Skeletal muscle cell (primary cell): ENCODE data around the gene L3MBTL1.
"Not testable (repeated sequence)": the region's sequence is repeated elsewhere in the genome, so short reads cannot be mapped to it uniquely, and the experiment has no call there.

Experiments
- DNase-seq: peaks from one replicate; pipeline ENCODE4 v3.0.0-alpha.2; 2010; ENCODE audit warnings: low read depth
- H3K4me3 ChIP-seq: 2 replicates; pipeline ENCODE4 v1.5.1; 2011; ENCODE audit warnings: low read depth, mild to moderate bottlenecking, control low read depth, low read length, moderate library complexity

L3MBTL1 gene

DNA sequence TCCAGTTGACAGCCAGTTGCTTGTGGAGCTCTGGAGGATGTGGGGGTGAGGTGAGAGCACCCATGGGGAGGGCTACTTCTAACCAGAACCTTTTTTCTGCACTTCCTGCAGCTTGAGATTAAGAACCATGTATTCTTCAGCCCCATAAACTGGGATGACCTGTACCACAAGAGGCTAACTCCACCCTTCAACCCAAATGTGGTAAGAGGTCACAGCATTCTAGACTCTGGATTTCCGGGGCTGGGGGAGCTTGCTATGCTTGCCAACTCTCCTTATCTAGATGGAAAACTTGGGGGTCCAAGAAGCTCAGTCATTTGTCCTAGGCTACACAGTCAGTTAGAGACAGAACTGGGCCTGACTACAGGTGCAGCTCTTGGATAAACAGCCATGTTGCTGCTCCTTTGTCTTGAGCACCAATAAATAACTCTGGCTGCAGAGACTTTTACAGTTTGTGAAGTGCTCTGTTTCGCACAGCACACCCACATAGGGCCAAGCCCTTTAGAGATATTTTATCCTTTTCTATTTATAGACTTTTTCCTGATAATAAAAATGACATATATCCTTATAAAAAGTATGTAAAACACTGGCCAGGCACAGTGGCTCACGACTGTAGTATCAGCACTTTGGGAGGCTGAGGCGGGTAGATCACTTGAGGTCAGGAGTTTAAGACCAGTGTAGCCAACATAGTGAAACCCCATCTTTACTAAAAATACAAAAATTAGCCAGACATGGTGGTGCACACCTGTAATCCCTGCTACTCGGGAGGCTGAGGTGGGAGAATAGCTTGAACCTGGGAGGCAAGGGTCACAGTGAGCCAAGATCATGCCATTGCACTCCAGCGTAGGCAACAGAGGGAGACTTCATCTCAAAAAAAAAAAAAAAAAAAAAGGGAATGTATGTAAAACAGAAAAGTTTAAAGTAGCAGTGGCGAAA lies 72.6 kb downstream of the L3MBTL1 start:
- DNase-seq: no peak
- H3K4me3 ChIP-seq: no peak overlapping the region

DNA sequence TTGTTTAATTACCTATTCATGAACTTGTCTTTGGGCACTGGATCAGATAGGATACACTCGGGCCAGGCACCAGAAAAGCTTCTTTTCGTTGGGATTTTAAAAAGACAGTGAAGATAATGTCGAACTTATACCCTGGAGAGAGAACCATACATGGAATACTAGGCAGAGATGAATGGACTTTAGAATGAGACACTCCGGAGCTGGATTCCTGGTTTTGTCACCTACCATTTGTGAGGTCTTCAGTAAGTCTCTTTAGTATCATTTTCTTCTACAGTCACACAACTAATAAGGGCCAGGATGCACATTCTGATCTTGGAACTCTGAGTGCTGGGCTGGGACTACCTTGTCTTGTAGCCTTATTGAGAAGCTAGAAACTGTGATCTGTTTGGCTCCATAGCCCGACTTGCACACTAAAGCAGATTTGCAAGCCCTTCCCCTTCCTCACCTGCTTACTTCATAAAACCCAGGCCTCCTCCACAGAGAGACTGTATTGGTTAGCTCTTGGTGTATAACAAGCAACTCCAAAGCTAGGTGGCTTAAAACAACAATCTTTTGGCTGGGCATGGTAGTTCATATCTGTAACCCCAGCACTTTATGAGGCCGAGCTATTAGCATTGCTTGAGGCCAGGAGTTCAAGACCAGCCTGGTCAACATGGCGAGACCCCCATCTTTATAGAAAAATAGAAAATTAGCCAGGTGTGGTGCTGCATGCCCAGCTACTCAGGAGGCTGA lies 75.8 kb downstream of the L3MBTL1 start:
- DNase-seq: no peak
- H3K4me3 ChIP-seq: no peak overlapping the region

DNA sequence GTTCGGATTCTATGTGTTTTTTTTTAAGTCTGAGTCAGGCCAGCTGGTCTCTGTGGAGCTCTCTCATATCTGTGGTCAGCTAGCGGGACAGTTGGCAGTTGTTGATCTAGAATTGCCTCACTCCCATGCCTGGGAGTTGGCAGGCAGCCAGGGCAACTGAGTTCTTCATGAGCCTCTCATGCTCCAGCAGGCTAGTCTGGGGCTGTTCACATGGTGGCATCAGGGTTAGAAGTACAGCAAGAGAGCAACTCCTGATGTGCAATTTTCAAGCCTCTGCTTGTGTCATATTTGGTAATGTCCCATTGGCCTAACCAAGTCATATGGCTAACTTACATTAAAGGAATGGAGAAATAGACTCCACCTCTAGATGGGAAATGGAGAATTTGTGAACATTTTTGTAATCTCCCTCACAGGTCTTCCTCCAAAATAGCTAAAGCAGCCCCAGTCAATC lies 76.5 kb downstream of the L3MBTL1 start:
- no peak overlapping the region for H3K4me3 ChIP-seq
- DNase-seq: peak; percentile 98

DNA sequence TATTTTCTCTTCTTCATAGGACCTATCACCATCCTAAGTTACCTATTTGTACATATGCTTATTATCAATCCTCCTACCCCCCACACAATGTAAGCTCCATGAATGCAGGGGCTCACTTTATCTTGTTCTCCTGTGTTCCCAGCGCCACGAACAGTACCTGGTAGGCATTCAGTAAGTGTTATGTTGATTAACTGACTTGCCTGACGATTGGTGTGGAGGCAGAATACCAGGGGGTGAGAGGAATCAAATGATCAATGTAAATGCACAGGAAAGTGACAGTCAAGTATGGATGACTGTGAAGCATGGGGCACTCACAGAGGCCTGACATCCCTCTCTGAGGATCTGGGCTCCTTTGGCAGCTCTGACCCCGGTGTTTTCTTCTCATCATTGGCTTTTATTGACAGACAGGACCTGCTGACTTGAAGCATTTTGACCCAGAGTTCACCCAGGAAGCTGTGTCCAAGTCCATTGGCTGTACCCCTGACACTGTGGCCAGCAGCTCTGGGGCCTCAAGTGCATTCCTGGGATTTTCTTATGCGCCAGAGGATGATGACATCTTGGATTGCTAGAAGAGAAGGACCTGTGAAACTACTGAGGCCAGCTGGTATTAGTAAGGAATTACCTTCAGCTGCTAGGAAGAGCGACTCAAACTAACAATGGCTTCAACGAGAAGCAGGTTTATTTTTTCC lies 77.1 kb downstream of the L3MBTL1 start:
- peak; percentile 64 for DNase-seq
- no peak overlapping the region for H3K4me3 ChIP-seq

DNA sequence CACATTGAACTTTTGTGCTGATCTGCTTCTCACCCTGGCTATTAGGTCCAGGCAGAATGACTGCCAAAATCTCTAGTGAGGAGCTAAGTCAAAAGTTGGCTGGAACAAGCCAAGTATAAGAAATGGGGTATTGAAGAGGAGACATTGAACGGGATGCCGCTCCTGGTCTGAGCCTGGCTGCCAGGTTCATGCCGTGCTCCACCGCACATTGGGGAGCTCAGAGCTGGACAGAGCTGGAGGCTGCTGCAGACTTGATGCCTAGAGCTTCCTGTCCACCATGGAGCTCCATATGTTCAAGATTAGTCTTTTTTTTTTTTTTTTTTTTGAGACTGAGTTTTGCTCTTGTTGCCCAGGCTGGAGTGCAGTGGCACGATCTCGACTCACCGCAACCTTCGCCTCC lies 79.1 kb downstream of the L3MBTL1 start:
- H3K4me3 ChIP-seq: no peak overlapping the region
- DNase-seq: no peak

DNA sequence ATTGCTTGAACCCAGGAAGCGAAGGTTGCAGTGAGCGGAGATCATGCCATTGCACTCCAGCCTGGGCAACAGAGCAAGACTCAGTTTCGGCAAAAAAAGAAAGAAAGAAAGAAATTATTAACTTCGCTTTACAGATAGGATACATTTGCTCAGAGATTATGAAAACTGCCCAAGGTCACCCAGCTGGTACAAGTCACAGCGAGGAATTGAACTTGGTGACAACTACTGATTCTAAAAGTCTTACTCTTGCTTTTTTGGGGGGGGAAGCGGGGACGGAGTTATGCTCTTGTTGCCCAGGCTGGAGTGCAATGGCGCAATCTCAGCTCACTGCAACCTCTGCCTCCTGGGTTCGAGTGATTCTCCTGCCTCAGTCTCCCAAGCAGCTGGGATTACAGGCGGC lies 81.0 kb downstream of the L3MBTL1 start:
- not testable (repeated sequence) for DNase-seq, H3K4me3 ChIP-seq

DNA sequence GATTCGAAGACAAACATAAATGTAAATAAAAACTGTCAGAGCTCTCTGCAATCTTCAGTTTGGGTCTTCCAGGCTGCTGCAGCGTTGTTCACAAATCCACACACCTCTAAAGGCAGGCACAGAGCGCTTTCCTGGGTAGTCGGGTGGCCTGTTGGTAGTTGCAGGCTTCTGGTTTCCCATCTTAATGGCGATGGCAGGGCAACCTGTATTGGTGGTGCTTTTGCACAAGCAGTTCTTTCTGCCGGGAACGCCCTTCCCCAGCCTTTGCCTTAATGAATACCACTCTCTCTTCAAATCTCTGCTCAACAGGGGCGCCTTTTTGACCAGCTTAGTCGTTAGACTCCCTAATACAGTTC lies 82.5 kb downstream of the L3MBTL1 start:
- no peak for DNase-seq
- H3K4me3 ChIP-seq: peak overlapping the region; percentile 69

DNA sequence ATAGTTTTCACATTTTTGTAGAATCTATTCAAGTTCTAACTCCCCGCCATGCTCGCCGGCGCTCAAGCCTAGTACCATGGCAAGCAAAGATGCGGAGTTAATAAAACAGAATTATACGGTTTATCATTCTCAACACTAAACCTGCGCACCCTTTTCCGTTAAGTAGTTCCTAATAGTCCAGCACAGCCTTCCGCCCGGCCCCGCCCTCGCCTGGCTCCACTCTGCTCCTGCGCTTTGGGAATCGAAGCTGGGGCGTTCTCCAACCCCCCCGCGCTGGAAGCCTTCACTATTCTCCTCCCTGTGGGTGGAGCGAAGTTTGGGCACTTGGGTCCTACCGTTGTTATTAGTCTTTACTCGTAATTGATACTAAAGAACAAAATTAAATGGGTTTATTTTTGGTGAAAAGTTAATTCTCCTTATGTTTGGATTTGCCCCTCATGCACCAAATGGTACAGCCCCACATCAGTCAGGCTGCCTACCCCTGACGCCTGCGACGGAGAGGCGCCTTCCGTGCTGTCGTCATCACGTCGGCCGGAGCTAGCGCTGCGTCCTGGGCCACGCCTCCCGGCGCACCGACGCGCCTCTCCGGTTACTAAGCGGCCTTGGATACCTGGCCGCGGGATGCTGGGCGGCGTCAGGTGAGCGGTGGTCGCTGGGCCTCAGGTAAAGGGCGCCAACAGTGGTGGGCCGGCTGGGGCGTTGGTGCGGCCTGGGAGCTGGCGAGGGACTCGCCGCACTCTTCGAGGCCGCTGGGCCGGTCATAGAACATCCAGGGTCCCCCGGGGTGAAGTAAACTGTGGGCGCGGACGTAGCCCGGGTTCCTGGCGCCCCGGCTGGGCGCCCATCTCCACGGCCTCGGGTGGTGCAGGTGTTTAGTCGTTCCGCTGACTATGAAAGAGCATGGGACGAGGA lies 83.2 kb downstream of the L3MBTL1 start, which contains the start of gene IFT52:
Gene IFT52 (plus strand): TSS at position 546 of the 912 bp plus-strand sequence. CDS start 3,762 bp downstream, outside the sequence.
- peak; percentile 73 for DNase-seq
- peak within 1 kb of the TSS; percentile 69 for H3K4me3 ChIP-seq
